DOHH2 (cell line): ENCODE data around the gene MEGF8.

Experiments
- H3F3A ChIP-seq: fragments of 200-600 bp; sonication (generic), shearing (Covaris generic); 2 replicates; pipeline ENCODE4 v1.6.0; 2016; ENCODE audit warnings: antibody characterized with exemption, mild to moderate bottlenecking; ENCODE audit not compliant: control insufficient read depth, insufficient read depth
- H3K27ac ChIP-seq: fragments of 200-600 bp; sonication (generic); 2 replicates; pipeline ENCODE4 v1.5.1; 2014; ENCODE audit warnings: low read depth, mild to moderate bottlenecking, low read length, moderate library complexity
- H3K27me3 ChIP-seq: fragments of 200-600 bp; sonication (generic); 2 replicates; pipeline ENCODE4 v1.6.1; 2014; ENCODE audit warnings: mild to moderate bottlenecking, low read length, mixed read lengths; ENCODE audit not compliant: control insufficient read depth
- H3K36me3 ChIP-seq: fragments of 200-600 bp; sonication (generic); 2 replicates; pipeline ENCODE4 v1.6.1; 2014; ENCODE audit warnings: mild to moderate bottlenecking, low read length, moderate library complexity, mixed read lengths; ENCODE audit not compliant: control insufficient read depth
- H3K4me1 ChIP-seq: fragments of 200-600 bp; sonication (generic); 2 replicates; pipeline ENCODE4 v1.6.1; 2014; ENCODE audit warnings: mild to moderate bottlenecking, low read length, mixed read lengths; ENCODE audit not compliant: control insufficient read depth
- H3K4me2 ChIP-seq: fragments of 200-600 bp; sonication (generic); 2 replicates; pipeline ENCODE4 v1.6.0; 2014; ENCODE audit warnings: mild to moderate bottlenecking, low read length, moderate library complexity
- H3K4me3 ChIP-seq: fragments of 200-600 bp; sonication (generic); 2 replicates; pipeline ENCODE4 v1.5.1; 2014; ENCODE audit warnings: mild to moderate bottlenecking, low read length, mixed read lengths
- H3K79me2 ChIP-seq: fragments of 200-600 bp; sonication (generic); 2 replicates; pipeline ENCODE4 v1.6.1; 2014; ENCODE audit warnings: mild to moderate bottlenecking, low read length, mixed read lengths; ENCODE audit not compliant: control insufficient read depth
- H3K9me2 ChIP-seq: fragments of 200-600 bp; sonication (generic); replicated peaks from 2 replicates; pipeline ENCODE4 v1.6.1; 2014; ENCODE audit warnings: mild to moderate bottlenecking, low read length, mixed read lengths; ENCODE audit not compliant: control insufficient read depth
- H3K9me3 ChIP-seq: fragments of 200-600 bp; sonication (generic); 2 replicates; pipeline ENCODE4 v1.6.1; 2014; ENCODE audit warnings: antibody characterized with exemption, low read length, mixed read lengths; ENCODE audit not compliant: control insufficient read depth, insufficient read depth
- H4K20me1 ChIP-seq: fragments of 200-600 bp; sonication (generic); 2 replicates; pipeline ENCODE4 v1.6.0; 2014; ENCODE audit warnings: low read depth, mild to moderate bottlenecking, antibody characterized with exemption, low read length, moderate library complexity; ENCODE audit not compliant: control insufficient read depth, insufficient read depth
- EZH2phosphoT487 ChIP-seq: fragments of 200-600 bp; sonication (generic); IDR thresholded peaks from 2 replicates; pipeline ENCODE4 v1.6.1; 2017; ENCODE audit warnings: borderline replicate concordance, mild to moderate bottlenecking, antibody characterized with exemption, low read length, moderate library complexity, mixed read lengths
- TF ChIP-seq, protein P1 (sequence below): fragments of 200-600 bp; sonication (generic); IDR thresholded peaks from one replicate; pipeline ENCODE4 v1.5.1; 2014; ENCODE audit warnings: antibody characterized with exemption, mild to moderate bottlenecking, low read depth, low read length; ENCODE audit not compliant: poor library complexity, severe bottlenecking

The MEGF8 gene

DNA sequence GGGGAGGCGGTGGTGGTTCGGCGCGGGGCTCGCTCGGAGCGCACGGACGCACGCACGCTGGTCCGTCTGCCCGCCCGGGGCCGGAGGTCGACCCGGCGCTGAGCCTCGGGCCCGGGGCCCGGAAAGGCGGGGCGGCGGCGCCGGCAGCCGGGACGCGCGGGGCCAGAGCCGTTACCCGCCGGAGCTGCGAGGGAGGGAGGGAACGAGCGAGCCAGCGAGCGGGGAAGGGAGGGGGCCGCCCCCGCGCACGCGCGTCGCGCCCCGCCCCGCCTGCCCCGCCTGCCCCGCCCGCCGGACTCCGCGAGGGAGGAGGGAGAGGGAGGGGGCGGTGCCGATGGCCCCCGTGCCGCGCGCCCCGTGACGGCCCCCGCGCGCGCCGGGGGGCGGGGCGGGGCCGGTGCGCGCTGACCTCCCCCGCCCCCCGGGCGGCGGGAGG is 41.4 kb upstream of the MEGF8 start:
- Histone ChIP-seq H3K4me3 (peak overlapping the region; percentile 49), H3K27ac (peak overlapping the region; percentile 45; the same call in 1 of the 2 replicates), H3K36me3 (peaks cover 33% of the 10 kb centered on the region), H3K4me2 (no peak overlapping the region), H3F3A (peaks cover 12% of the 10 kb centered on the region), H3K27me3 (no peaks in the 10 kb centered on the region), H3K9me2 (no peaks in the 10 kb centered on the region), H3K79me2 (peaks cover 38% of the 10 kb centered on the region), H3K4me1 (peaks cover 52% of the 10 kb centered on the region), H3K9me3 (no peaks in the 10 kb centered on the region), H4K20me1 (0 out of 2 replicates have a peak, but pooled peaks cover 3% of the 10 kb centered on the region)
- TF ChIP-seq EZH2phosphoT487: no peak

DNA sequence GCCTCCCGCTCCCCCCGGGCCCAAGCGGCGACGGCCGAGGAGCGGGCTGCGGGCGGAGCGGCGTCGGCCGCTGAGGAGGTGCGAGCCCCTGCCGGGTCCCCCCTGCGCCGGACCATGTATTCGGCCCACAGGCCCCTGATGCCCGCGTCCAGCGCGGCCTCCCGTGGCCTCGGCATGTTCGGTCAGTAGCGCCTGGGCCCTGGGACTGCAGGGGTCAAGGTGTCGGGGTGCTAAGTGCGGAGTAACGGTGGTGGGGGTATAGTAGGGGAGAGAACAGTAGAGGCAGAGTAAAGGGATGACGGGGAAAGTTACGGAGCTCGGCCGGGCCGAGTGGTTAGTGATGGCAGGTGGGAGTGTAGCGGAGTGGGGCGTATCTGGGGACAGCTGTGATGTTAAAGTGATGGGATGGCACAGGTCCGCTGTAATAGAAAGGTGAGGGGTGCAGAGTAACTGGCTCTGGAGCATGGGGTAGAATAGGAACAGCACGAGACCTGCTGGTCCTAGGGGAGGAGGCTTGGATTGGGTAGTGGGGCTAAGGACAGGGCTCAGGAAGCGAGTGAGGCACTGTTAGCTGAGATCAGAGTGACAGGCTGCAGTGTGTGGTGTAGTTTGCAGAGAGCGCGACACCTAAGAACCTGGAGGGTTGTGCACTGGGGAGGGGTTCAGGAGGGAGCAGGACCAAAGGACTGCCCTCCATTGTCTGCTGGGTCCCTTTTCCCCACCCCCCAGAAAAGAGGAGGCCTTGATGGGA is 40.7 kb upstream of the MEGF8 start:
- Histone ChIP-seq H3K27ac (peak overlapping the region; percentile 61), H3K9me2 (no peaks in the 10 kb centered on the region)

DNA sequence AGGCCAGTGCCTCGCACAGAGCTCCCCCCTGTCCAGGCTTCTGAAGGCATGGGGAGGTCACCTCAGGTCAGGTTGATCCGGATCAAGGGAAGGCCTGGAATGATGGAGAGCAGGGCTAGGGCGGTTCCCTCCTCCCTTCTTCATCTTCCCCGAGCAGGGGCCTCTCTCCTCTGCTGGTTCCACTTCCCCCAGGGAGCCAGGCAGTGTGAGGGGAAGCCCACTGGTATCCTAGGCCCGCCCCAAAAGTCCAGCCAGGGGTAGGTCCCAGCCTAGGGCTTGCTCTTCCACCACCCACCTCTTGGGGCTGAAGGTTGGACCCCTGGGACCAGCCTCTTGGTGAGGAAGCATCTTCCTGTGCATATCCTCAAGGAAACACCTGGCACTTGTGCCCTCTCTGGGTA is 39.9 kb upstream of the MEGF8 start:
- peaks cover 46% of the 10 kb centered on the region for H3K4me1 ChIP-seq
- 0 out of 2 replicates have a peak, but pooled peaks cover 3% of the 10 kb centered on the region for H4K20me1 ChIP-seq
- H3K4me2 ChIP-seq: peak overlapping the region; percentile 87
- H3K27me3 ChIP-seq: no peaks in the 10 kb centered on the region
- peaks cover 12% of the 10 kb centered on the region for H3F3A ChIP-seq
- TF ChIP-seq EZH2phosphoT487: no peak
- TF ChIP-seq, protein P1, sequence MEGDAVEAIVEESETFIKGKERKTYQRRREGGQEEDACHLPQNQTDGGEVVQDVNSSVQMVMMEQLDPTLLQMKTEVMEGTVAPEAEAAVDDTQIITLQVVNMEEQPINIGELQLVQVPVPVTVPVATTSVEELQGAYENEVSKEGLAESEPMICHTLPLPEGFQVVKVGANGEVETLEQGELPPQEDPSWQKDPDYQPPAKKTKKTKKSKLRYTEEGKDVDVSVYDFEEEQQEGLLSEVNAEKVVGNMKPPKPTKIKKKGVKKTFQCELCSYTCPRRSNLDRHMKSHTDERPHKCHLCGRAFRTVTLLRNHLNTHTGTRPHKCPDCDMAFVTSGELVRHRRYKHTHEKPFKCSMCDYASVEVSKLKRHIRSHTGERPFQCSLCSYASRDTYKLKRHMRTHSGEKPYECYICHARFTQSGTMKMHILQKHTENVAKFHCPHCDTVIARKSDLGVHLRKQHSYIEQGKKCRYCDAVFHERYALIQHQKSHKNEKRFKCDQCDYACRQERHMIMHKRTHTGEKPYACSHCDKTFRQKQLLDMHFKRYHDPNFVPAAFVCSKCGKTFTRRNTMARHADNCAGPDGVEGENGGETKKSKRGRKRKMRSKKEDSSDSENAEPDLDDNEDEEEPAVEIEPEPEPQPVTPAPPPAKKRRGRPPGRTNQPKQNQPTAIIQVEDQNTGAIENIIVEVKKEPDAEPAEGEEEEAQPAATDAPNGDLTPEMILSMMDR: no peak
- peaks cover 38% of the 10 kb centered on the region for H3K79me2 ChIP-seq
- H3K9me3 ChIP-seq: no peaks in the 10 kb centered on the region
- H3K36me3 ChIP-seq: peaks cover 48% of the 10 kb centered on the region
- no peaks in the 10 kb centered on the region for H3K9me2 ChIP-seq
- peak overlapping the region; percentile 61 for H3K27ac ChIP-seq
- H3K4me3 ChIP-seq: peak overlapping the region; percentile 75

More for the DNA sequence above, 40.7 kb upstream of the MEGF8 start:
- Histone ChIP-seq H3K79me2 (peaks cover 38% of the 10 kb centered on the region), H4K20me1 (0 out of 2 replicates have a peak, but pooled peaks cover 3% of the 10 kb centered on the region), H3K9me3 (no peaks in the 10 kb centered on the region), H3K4me1 (peaks cover 46% of the 10 kb centered on the region), H3K4me3 (peak overlapping the region; percentile 75), H3K4me2 (peak overlapping the region; percentile 87), H3F3A (peaks cover 12% of the 10 kb centered on the region), H3K36me3 (peaks cover 40% of the 10 kb centered on the region), H3K27me3 (no peaks in the 10 kb centered on the region)
- TF ChIP-seq EZH2phosphoT487: no peak
- TF ChIP-seq, protein P1: no peak

DNA sequence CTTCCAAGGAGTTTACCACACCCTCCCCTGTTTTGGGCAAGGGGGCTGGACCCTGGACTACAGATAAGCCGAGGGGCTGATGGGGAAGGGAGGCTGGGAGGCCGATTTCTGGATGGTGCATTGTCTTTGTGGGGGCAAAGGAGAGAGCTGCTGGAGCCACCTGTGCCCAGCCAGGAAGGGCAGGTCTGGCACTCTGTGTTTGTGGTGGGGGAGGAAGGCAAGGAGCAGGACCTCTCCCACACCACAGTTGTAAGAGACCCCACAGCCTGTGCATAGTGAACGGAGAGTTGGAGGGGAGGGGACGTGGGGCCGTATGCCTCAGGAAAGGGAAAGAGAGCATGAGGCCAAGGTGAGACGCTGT is 39.5 kb upstream of the MEGF8 start:
- H3F3A ChIP-seq: peaks cover 12% of the 10 kb centered on the region
- no peaks in the 10 kb centered on the region for H3K9me2 ChIP-seq
- H3K36me3 ChIP-seq: peaks cover 52% of the 10 kb centered on the region
- H3K4me3 ChIP-seq: peak overlapping the region; percentile 75
- no peaks in the 10 kb centered on the region for H3K27me3 ChIP-seq
- 0 out of 2 replicates have a peak, but pooled peaks cover 3% of the 10 kb centered on the region for H4K20me1 ChIP-seq
- no peaks in the 10 kb centered on the region for H3K9me3 ChIP-seq
- peak overlapping the region; percentile 87 for H3K4me2 ChIP-seq
- peaks cover 38% of the 10 kb centered on the region for H3K79me2 ChIP-seq
- TF ChIP-seq EZH2phosphoT487: no peak
- TF ChIP-seq, protein P1: peak; percentile 16
- H3K4me1 ChIP-seq: peaks cover 46% of the 10 kb centered on the region
- H3K27ac ChIP-seq: peak overlapping the region; percentile 61
